ENCODE measurements around the gene BLTP2.

The BLTP2 gene

GRCh38 chr17:28655160-28655559, 10.2 kb upstream of the BLTP2 start:
- H3K27me3 ChIP-seq (ENCODE audit: control insufficient read depth in 2 of 2, insufficient read depth in 2 of 2, low read length in 2 of 2), result no peaks in the 10 kb centered on the region
- H3K9me3 ChIP-seq (ENCODE audit: control insufficient read depth in 2 of 2, low read length in 2 of 2), result no peaks in the 10 kb centered on the region
- peaks cover 19 to 31% of the 10 kb centered on the region in 2 donors for H3K36me3 ChIP-seq (ENCODE audit: control insufficient read depth in 2 of 2, insufficient read depth in 2 of 2, low read length in 2 of 2)
- H3K27ac ChIP-seq (ENCODE audit: low read depth in 2 of 2, low read length in 2 of 2), result no peak overlapping the region
- no peak overlapping the region for H3K4me3 ChIP-seq (ENCODE audit: low read length in 2 of 2)
- H3K9ac ChIP-seq (ENCODE audit: low read depth in 1 of 2, low read length in 2 of 2), result no peak overlapping the region
- no peaks in the 10 kb centered on the region for H3K4me1 ChIP-seq (ENCODE audit: control insufficient read depth in 2 of 2, insufficient read depth in 2 of 2, low read length in 2 of 2)

DNA sequence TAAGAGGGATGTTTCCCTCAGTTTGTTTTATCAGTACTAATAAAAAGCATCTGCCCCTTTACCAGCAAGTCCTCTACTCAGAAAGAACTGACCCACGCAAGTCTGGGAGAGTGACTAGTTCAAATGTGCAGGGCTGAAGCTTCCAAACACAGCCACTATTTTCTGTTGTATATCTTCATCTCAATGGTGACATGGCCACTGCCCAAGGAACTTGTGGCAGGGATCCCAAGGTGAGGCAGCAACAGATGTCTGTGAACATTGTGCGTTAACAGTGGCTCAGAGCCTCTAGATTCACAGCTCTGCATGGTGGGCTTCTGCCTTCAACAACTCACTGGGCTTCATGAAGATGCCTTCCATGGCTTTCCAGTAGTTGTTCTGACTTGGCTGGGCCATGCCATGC, 3.7 kb upstream of the BLTP2 start:
- Histone ChIP-seq H3K4me3 (ENCODE audit: low read length in 2 of 2) (no peak overlapping the region), H3K27me3 (ENCODE audit: control insufficient read depth in 2 of 2, insufficient read depth in 2 of 2, low read length in 2 of 2) (no peaks in the 10 kb centered on the region), H3K4me1 (ENCODE audit: control insufficient read depth in 2 of 2, insufficient read depth in 2 of 2, low read length in 2 of 2) (peaks cover 17 to 24% of the 10 kb centered on the region in 2 donors), H3K27ac (ENCODE audit: low read depth in 2 of 2, low read length in 2 of 2) (no peak overlapping the region), H3K9ac (ENCODE audit: low read depth in 1 of 2, low read length in 2 of 2) (no peak overlapping the region), H3K9me3 (ENCODE audit: control insufficient read depth in 2 of 2, low read length in 2 of 2) (no peaks in the 10 kb centered on the region), H3K36me3 (ENCODE audit: control insufficient read depth in 2 of 2, insufficient read depth in 2 of 2, low read length in 2 of 2) (peaks cover 19 to 22% of the 10 kb centered on the region in 2 donors)

DNA sequence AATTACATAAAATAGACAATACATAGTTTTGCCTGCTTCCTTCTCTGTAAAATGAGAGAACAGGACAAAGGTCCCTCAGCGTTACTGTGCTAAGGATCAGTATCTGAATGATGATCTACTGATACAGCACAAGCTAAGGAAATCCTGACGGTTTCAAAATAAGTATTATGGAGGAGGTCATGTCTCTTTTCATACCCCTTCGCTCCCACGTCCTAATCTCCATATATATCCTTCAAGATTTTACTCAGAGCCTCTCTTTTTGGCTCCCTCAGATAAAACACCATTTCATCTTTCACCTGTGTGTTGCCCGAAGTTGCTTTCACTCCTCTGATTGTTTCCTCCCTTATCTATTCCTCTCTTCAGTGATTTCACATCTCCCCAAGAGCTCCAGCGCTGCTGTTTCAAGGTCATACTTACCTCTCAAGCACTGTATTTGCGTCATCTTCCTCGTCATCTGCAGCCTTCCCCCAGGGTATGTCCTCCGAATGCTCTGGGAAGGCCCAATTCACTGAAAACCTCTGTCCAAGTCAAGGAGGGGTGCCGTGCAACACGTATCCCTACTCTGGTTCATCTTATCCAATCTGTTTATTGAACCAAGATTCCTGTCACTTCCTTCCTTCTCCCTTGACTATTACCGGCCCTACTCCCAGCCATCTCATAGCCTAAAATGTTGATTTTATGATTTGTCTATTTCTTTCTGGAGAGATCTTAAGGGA, 1.2 kb upstream of the BLTP2 start:
- H3K9me3 ChIP-seq (ENCODE audit: control insufficient read depth in 2 of 2, low read length in 2 of 2), result no peaks in the 10 kb centered on the region
- H3K4me1 ChIP-seq (ENCODE audit: control insufficient read depth in 2 of 2, insufficient read depth in 2 of 2, low read length in 2 of 2), result peaks cover 27 to 33% of the 10 kb centered on the region in 2 donors
- H3K4me3 ChIP-seq (ENCODE audit: low read length in 2 of 2), result peak overlapping the region; percentile 20 to 94
- peak overlapping the region; percentile 90 to 96 for H3K9ac ChIP-seq (ENCODE audit: low read depth in 1 of 2, low read length in 2 of 2)
- H3K27ac ChIP-seq (ENCODE audit: low read depth in 2 of 2, low read length in 2 of 2), result peak overlapping the region; percentile 98
- H3K36me3 ChIP-seq (ENCODE audit: control insufficient read depth in 2 of 2, insufficient read depth in 2 of 2, low read length in 2 of 2), result peaks cover 28 to 29% of the 10 kb centered on the region in 2 donors
- no peaks in the 10 kb centered on the region for H3K27me3 ChIP-seq (ENCODE audit: control insufficient read depth in 2 of 2, insufficient read depth in 2 of 2, low read length in 2 of 2)

DNA sequence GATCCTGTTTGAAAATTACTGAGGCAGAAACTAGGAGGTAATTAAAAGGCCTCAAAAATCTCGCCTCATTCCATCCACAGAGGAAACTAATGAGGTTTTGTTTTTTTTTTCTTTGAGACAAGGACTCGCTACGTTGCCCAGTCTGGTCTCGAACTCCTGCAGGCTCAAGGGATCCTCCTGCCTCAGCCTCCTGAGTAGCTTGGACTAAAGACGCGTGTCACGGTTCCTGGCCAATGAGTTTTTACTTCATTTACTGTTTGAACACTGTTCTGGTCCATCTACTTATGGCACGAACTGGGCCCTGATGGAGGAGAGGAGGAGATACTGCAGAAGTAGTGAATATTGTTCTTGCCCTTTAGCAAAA, 600 bp upstream of the BLTP2 start:
- H3K27me3 ChIP-seq (ENCODE audit: control insufficient read depth in 2 of 2, insufficient read depth in 2 of 2, low read length in 2 of 2), result no peaks in the 10 kb centered on the region
- peak overlapping the region; percentile 90 to 96 for H3K9ac ChIP-seq (ENCODE audit: low read depth in 1 of 2, low read length in 2 of 2)
- peaks cover 27 to 33% of the 10 kb centered on the region in 2 donors for H3K4me1 ChIP-seq (ENCODE audit: control insufficient read depth in 2 of 2, insufficient read depth in 2 of 2, low read length in 2 of 2)
- H3K9me3 ChIP-seq (ENCODE audit: control insufficient read depth in 2 of 2, low read length in 2 of 2), result no peaks in the 10 kb centered on the region
- H3K27ac ChIP-seq (ENCODE audit: low read depth in 2 of 2, low read length in 2 of 2), result peak overlapping the region; percentile 98
- peaks cover 30 to 31% of the 10 kb centered on the region in 2 donors for H3K36me3 ChIP-seq (ENCODE audit: control insufficient read depth in 2 of 2, insufficient read depth in 2 of 2, low read length in 2 of 2)
- H3K4me3 ChIP-seq (ENCODE audit: low read length in 2 of 2), result peak overlapping the region; percentile 83 to 94

DNA sequence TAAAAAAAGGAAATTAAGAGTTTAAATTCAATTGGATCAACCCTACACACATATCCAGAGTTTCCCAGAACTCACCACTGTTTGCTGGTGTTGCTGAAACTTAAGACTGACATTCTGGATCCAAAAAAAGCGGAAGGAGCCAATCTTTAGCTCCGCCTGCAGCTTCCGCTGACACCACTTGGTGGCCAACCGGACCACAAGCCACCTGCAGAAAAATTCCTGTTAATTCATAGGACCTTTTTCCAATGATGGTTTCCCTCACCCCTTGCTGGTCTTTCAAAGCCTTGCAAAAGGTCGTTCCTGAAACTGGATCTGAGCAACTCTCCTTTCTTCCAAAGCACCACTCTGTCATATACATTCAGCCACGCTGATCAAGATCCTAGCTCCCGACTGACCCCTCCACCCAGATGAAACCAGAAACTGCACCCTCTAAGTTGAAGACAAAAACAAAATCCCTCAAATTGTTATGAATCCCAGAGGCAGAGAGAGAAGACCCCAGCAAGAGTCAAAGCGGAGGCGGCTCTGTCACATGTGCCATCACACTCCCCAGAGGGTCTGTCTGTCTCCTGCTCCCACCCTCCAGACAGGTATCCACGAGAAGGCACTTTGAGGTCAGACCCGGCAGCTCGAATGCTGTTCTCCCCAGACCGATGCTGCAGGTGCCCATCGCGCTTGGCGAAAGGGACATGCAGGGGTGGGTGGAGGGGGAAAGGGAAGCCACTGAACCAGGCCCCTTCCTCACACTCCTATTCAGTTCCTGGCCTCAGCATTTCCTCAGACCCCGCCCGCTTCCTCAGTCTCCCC, 773 bp downstream of the BLTP2 start:
- Histone ChIP-seq H3K27ac (ENCODE audit: low read depth in 2 of 2, low read length in 2 of 2) (peak overlapping the region; percentile 73 to 98), H3K4me3 (ENCODE audit: low read length in 2 of 2) (peak overlapping the region; percentile 83 to 94), H3K36me3 (ENCODE audit: control insufficient read depth in 2 of 2, insufficient read depth in 2 of 2, low read length in 2 of 2) (peaks cover 38 to 41% of the 10 kb centered on the region in 2 donors), H3K9ac (ENCODE audit: low read depth in 1 of 2, low read length in 2 of 2) (peak overlapping the region; percentile 90 to 96), H3K9me3 (ENCODE audit: control insufficient read depth in 2 of 2, low read length in 2 of 2) (no peaks in the 10 kb centered on the region), H3K27me3 (ENCODE audit: control insufficient read depth in 2 of 2, insufficient read depth in 2 of 2, low read length in 2 of 2) (no peaks in the 10 kb centered on the region), H3K4me1 (ENCODE audit: control insufficient read depth in 2 of 2, insufficient read depth in 2 of 2, low read length in 2 of 2) (peaks cover 27 to 33% of the 10 kb centered on the region in 2 donors)

DNA sequence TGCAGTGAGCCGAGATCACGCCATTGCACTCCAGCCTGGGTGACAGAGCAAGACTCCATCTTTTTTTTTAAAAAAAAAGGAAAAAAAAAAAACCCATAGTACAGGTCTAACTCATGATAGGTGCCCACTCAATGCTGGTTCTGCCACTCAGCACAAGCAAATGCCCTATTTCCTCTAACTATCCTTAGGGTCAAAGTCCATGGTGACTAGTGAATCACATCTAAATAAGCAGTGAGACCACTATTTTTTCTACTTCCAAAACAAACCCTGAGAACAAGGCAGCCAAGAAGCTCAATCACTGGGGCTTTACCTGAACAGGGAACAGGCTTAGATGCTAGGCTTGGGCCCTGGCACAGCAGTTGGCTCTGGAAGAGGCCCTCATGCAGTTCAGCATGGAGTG, 3.4 kb downstream of the BLTP2 start:
- Histone ChIP-seq H3K36me3 (ENCODE audit: control insufficient read depth in 2 of 2, insufficient read depth in 2 of 2, low read length in 2 of 2) (peaks cover 57% of the 10 kb centered on the region in 2 donors), H3K27ac (ENCODE audit: low read depth in 2 of 2, low read length in 2 of 2) (no peak overlapping the region), H3K9ac (ENCODE audit: low read depth in 1 of 2, low read length in 2 of 2) (no peak overlapping the region), H3K4me3 (ENCODE audit: low read length in 2 of 2) (no peak overlapping the region), H3K9me3 (ENCODE audit: control insufficient read depth in 2 of 2, low read length in 2 of 2) (no peaks in the 10 kb centered on the region), H3K27me3 (ENCODE audit: control insufficient read depth in 2 of 2, insufficient read depth in 2 of 2, low read length in 2 of 2) (no peaks in the 10 kb centered on the region), H3K4me1 (ENCODE audit: control insufficient read depth in 2 of 2, insufficient read depth in 2 of 2, low read length in 2 of 2) (peaks cover 22 to 27% of the 10 kb centered on the region in 2 donors)

DNA sequence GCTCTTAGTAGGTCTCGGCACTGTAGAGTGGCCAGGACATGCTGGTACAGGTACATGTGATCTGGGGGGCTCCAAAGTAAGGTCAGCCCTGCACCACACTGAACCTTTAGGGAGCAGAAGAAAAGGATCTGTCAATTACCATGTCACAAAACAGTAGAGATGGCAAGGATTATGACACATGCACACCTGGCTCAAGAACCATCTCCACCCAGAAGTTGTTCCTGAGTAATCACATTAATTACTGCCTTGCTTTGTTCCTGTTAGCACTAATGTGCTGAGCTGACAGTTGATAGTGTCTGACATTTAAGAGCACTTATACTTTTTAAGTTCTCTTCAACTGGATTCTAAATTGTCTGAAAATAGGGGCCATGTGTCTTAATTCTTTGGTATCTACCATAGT, 9.5 kb downstream of the BLTP2 start:
- H3K9ac ChIP-seq (ENCODE audit: low read depth in 1 of 2, low read length in 2 of 2), result no peak overlapping the region
- H3K4me3 ChIP-seq (ENCODE audit: low read length in 2 of 2), result no peak overlapping the region
- no peaks in the 10 kb centered on the region for H3K27me3 ChIP-seq (ENCODE audit: control insufficient read depth in 2 of 2, insufficient read depth in 2 of 2, low read length in 2 of 2)
- no peaks in the 10 kb centered on the region for H3K9me3 ChIP-seq (ENCODE audit: control insufficient read depth in 2 of 2, low read length in 2 of 2)
- peaks cover 92 to 94% of the 10 kb centered on the region in 2 donors for H3K36me3 ChIP-seq (ENCODE audit: control insufficient read depth in 2 of 2, insufficient read depth in 2 of 2, low read length in 2 of 2)
- H3K27ac ChIP-seq (ENCODE audit: low read depth in 2 of 2, low read length in 2 of 2), result no peak overlapping the region
- no peaks in the 10 kb centered on the region for H3K4me1 ChIP-seq (ENCODE audit: control insufficient read depth in 2 of 2, insufficient read depth in 2 of 2, low read length in 2 of 2)

DNA sequence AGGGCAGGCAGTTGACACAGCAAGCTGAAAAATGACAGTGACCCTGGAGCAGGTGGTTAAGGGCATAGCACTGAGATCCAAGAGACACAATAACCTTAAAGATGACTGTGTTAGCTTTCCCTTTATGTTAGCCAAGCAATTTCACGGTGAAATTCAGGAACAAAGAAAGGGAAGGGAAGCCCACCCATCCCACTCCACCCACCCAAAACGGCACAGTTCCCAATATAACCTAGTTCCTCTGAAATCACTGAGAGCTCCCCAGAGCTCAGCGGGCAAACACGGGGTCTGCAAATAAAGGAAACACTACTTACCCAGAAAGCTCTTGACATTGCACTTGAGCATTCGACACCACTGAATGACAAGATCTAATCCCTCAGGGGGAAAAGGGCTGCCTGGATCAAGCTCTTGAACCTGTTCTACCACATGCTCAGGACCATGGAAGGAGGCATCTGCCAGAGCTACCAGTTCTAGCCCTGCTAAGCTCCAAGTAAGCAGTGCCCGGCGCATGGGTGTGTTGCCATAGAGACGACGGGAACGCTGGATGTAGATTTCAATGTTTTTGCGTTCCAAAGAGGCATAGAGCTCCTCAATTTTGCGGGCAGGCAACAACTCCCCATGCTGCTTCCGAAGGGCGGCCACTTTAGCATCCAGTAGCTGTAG, 10.6 kb downstream of the BLTP2 start:
- Histone ChIP-seq H3K36me3 (ENCODE audit: control insufficient read depth in 2 of 2, insufficient read depth in 2 of 2, low read length in 2 of 2) (peaks cover 86 to 90% of the 10 kb centered on the region in 2 donors), H3K4me3 (ENCODE audit: low read length in 2 of 2) (no peak overlapping the region), H3K9ac (ENCODE audit: low read depth in 1 of 2, low read length in 2 of 2) (no peak overlapping the region)

DNA sequence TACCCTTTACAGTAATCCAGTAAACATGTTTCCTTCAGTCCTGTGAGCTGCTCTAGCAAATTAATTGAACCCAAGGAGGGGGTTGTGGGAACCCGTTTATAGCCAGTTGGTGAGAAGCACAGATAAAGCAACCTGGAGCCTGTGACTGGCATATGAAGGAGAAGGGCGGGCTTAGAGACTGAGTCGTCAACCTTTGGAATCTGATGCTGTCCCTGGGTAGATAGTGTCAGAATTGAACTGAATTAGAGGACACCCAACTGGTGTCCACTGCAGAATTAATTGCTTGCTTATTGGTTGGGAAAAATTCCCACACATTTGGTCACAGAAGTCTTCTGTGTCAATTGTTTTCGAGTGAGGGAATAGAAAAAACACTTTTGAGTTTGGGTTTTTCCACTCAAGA, 18.1 kb downstream of the BLTP2 start:
- Histone ChIP-seq H3K9ac (ENCODE audit: low read depth in 1 of 2, low read length in 2 of 2) (no peak overlapping the region), H3K4me1 (ENCODE audit: control insufficient read depth in 2 of 2, insufficient read depth in 2 of 2, low read length in 2 of 2) (no peaks in the 10 kb centered on the region), H3K4me3 (ENCODE audit: low read length in 2 of 2) (no peak overlapping the region), H3K27me3 (ENCODE audit: control insufficient read depth in 2 of 2, insufficient read depth in 2 of 2, low read length in 2 of 2) (no peaks in the 10 kb centered on the region), H3K27ac (ENCODE audit: low read depth in 2 of 2, low read length in 2 of 2) (no peak overlapping the region), H3K9me3 (ENCODE audit: control insufficient read depth in 2 of 2, low read length in 2 of 2) (no peaks in the 10 kb centered on the region), H3K36me3 (ENCODE audit: control insufficient read depth in 2 of 2, insufficient read depth in 2 of 2, low read length in 2 of 2) (peaks cover 58 to 66% of the 10 kb centered on the region in 2 donors)

More for the DNA sequence above, 10.6 kb downstream of the BLTP2 start:
- no peaks in the 10 kb centered on the region for H3K27me3 ChIP-seq (ENCODE audit: control insufficient read depth in 2 of 2, insufficient read depth in 2 of 2, low read length in 2 of 2)
- H3K27ac ChIP-seq (ENCODE audit: low read depth in 2 of 2, low read length in 2 of 2), result no peak overlapping the region
- no peaks in the 10 kb centered on the region for H3K9me3 ChIP-seq (ENCODE audit: control insufficient read depth in 2 of 2, low read length in 2 of 2)
- H3K4me1 ChIP-seq (ENCODE audit: control insufficient read depth in 2 of 2, insufficient read depth in 2 of 2, low read length in 2 of 2), result no peaks in the 10 kb centered on the region

DNA sequence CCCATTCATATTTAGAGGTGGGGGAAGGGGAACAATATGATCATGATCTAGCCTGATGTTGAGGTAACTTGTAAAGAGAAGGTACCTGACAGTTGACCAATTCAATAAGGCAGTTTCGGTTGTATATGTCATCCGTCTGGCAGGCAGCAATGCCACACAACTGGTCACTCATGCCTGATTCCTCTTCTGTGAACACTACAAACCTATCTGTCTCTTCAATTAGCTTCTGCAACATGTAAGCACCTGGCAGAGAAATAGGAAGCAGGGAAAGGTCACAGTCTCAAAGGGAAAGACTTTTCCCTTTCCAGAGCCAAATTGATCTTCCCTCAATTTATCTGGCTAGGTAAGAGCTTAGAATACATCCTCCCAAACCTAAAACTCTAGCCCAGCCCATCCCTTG, 20.8 kb downstream of the BLTP2 start:
- H3K36me3 ChIP-seq (ENCODE audit: control insufficient read depth in 2 of 2, insufficient read depth in 2 of 2, low read length in 2 of 2), result peaks cover 71 to 73% of the 10 kb centered on the region in 2 donors
- H3K4me1 ChIP-seq (ENCODE audit: control insufficient read depth in 2 of 2, insufficient read depth in 2 of 2, low read length in 2 of 2), result no peaks in the 10 kb centered on the region
- no peak overlapping the region for H3K9ac ChIP-seq (ENCODE audit: low read depth in 1 of 2, low read length in 2 of 2)
- no peaks in the 10 kb centered on the region for H3K9me3 ChIP-seq (ENCODE audit: control insufficient read depth in 2 of 2, low read length in 2 of 2)
- H3K27me3 ChIP-seq (ENCODE audit: control insufficient read depth in 2 of 2, insufficient read depth in 2 of 2, low read length in 2 of 2), result no peaks in the 10 kb centered on the region
- H3K4me3 ChIP-seq (ENCODE audit: low read length in 2 of 2), result no peak overlapping the region
- H3K27ac ChIP-seq (ENCODE audit: low read depth in 2 of 2, low read length in 2 of 2), result no peak overlapping the region

Data from mucosa of rectum (tissue), 2 donors.